DOHH2 (cell line): ENCODE results near the gene CAPN1.
"Not testable (repeated sequence)": the region's sequence is repeated elsewhere in the genome, so short reads cannot be mapped to it uniquely, and the experiment has no call there.

Source experiments
- H3F3A ChIP-seq: fragments of 200-600 bp; sonication (generic), shearing (Covaris generic); 2 replicates; pipeline ENCODE4 v1.6.0; 2016; ENCODE audit warnings: antibody characterized with exemption, mild to moderate bottlenecking; ENCODE audit not compliant: control insufficient read depth, insufficient read depth
- H3K27ac ChIP-seq: fragments of 200-600 bp; sonication (generic); 2 replicates; pipeline ENCODE4 v1.5.1; 2014; ENCODE audit warnings: low read depth, mild to moderate bottlenecking, low read length, moderate library complexity
- H3K27me3 ChIP-seq: fragments of 200-600 bp; sonication (generic); 2 replicates; pipeline ENCODE4 v1.6.1; 2014; ENCODE audit warnings: mild to moderate bottlenecking, low read length, mixed read lengths; ENCODE audit not compliant: control insufficient read depth
- H3K36me3 ChIP-seq: fragments of 200-600 bp; sonication (generic); 2 replicates; pipeline ENCODE4 v1.6.1; 2014; ENCODE audit warnings: mild to moderate bottlenecking, low read length, moderate library complexity, mixed read lengths; ENCODE audit not compliant: control insufficient read depth
- H3K4me1 ChIP-seq: fragments of 200-600 bp; sonication (generic); 2 replicates; pipeline ENCODE4 v1.6.1; 2014; ENCODE audit warnings: mild to moderate bottlenecking, low read length, mixed read lengths; ENCODE audit not compliant: control insufficient read depth
- H3K4me2 ChIP-seq: fragments of 200-600 bp; sonication (generic); 2 replicates; pipeline ENCODE4 v1.6.0; 2014; ENCODE audit warnings: mild to moderate bottlenecking, low read length, moderate library complexity
- H3K4me3 ChIP-seq: fragments of 200-600 bp; sonication (generic); 2 replicates; pipeline ENCODE4 v1.5.1; 2014; ENCODE audit warnings: mild to moderate bottlenecking, low read length, mixed read lengths
- H3K79me2 ChIP-seq: fragments of 200-600 bp; sonication (generic); 2 replicates; pipeline ENCODE4 v1.6.1; 2014; ENCODE audit warnings: mild to moderate bottlenecking, low read length, mixed read lengths; ENCODE audit not compliant: control insufficient read depth
- H3K9me2 ChIP-seq: fragments of 200-600 bp; sonication (generic); replicated peaks from 2 replicates; pipeline ENCODE4 v1.6.1; 2014; ENCODE audit warnings: mild to moderate bottlenecking, low read length, mixed read lengths; ENCODE audit not compliant: control insufficient read depth
- H3K9me3 ChIP-seq: fragments of 200-600 bp; sonication (generic); 2 replicates; pipeline ENCODE4 v1.6.1; 2014; ENCODE audit warnings: antibody characterized with exemption, low read length, mixed read lengths; ENCODE audit not compliant: control insufficient read depth, insufficient read depth
- H4K20me1 ChIP-seq: fragments of 200-600 bp; sonication (generic); 2 replicates; pipeline ENCODE4 v1.6.0; 2014; ENCODE audit warnings: low read depth, mild to moderate bottlenecking, antibody characterized with exemption, low read length, moderate library complexity; ENCODE audit not compliant: control insufficient read depth, insufficient read depth
- EZH2phosphoT487 ChIP-seq: fragments of 200-600 bp; sonication (generic); IDR thresholded peaks from 2 replicates; pipeline ENCODE4 v1.6.1; 2017; ENCODE audit warnings: borderline replicate concordance, mild to moderate bottlenecking, antibody characterized with exemption, low read length, moderate library complexity, mixed read lengths
- TF ChIP-seq, protein P1 (sequence below): fragments of 200-600 bp; sonication (generic); IDR thresholded peaks from one replicate; pipeline ENCODE4 v1.5.1; 2014; ENCODE audit warnings: antibody characterized with exemption, mild to moderate bottlenecking, low read depth, low read length; ENCODE audit not compliant: poor library complexity, severe bottlenecking

Gene CAPN1

DNA sequence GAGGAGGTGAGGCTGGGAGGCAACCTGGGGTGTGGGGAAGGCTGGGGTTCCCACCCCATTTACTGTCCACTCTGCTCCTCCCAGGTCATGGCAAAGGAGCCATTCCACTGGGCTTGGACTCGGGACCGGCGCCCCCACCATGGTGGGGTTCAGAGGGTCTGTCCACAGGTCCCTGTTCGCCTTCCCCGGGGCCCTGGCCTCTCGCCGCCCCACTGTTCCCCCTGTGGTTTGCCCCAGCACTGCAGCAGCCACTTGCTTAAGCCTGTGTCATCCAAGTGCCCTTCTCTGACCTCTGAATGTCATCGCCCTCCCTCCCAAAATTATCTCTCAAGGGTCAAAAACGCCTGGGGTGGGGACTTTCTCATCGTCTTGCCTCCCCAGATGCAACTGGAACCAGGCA, 9.1 kb upstream of the CAPN1 start:
- no peaks in the 10 kb centered on the region for H3K27me3 ChIP-seq
- TF ChIP-seq EZH2phosphoT487 = no peak
- TF ChIP-seq, protein P1, sequence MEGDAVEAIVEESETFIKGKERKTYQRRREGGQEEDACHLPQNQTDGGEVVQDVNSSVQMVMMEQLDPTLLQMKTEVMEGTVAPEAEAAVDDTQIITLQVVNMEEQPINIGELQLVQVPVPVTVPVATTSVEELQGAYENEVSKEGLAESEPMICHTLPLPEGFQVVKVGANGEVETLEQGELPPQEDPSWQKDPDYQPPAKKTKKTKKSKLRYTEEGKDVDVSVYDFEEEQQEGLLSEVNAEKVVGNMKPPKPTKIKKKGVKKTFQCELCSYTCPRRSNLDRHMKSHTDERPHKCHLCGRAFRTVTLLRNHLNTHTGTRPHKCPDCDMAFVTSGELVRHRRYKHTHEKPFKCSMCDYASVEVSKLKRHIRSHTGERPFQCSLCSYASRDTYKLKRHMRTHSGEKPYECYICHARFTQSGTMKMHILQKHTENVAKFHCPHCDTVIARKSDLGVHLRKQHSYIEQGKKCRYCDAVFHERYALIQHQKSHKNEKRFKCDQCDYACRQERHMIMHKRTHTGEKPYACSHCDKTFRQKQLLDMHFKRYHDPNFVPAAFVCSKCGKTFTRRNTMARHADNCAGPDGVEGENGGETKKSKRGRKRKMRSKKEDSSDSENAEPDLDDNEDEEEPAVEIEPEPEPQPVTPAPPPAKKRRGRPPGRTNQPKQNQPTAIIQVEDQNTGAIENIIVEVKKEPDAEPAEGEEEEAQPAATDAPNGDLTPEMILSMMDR = no peak
- no peaks in the 10 kb centered on the region for H3K79me2 ChIP-seq
- no peak overlapping the region for H3K4me3 ChIP-seq
- no peak overlapping the region for H3K4me2 ChIP-seq
- peaks cover 19% of the 10 kb centered on the region for H3K4me1 ChIP-seq
- H3K9me3 ChIP-seq = no peaks in the 10 kb centered on the region
- H4K20me1 ChIP-seq = no peaks in the 10 kb centered on the region
- no peaks in the 10 kb centered on the region for H3K36me3 ChIP-seq
- H3K27ac ChIP-seq = no peak overlapping the region
- peaks cover 2% of the 10 kb centered on the region for H3F3A ChIP-seq
- H3K9me2 ChIP-seq = no peaks in the 10 kb centered on the region

DNA sequence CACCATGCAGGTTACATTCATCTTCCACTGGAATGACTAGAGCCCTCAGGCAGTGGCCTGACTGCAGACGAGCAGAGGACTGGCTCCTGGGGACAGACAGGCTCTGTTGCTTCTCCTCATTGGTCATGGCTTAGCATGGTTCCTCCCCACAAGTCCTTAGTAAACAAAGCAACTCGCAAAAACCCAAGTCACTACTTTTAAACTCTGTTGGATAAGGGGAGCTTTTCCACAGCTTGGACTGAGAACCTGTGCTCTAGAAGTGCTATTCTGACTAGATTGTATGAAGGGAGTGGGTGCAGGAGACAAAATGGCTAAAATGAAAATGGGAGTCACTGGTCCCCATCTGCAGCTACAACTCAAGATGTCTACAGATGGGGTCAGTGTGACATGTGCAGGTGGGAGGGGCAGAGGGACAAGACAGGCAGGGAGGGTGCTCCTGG, 7.1 kb upstream of the CAPN1 start:
- H3K27ac ChIP-seq, H3F3A ChIP-seq, H4K20me1 ChIP-seq, H3K36me3 ChIP-seq, H3K4me3 ChIP-seq, H3K4me2 ChIP-seq, H3K27me3 ChIP-seq, H3K4me1 ChIP-seq, H3K79me2 ChIP-seq, H3K9me2 ChIP-seq, H3K9me3 ChIP-seq: not testable (repeated sequence)

DNA sequence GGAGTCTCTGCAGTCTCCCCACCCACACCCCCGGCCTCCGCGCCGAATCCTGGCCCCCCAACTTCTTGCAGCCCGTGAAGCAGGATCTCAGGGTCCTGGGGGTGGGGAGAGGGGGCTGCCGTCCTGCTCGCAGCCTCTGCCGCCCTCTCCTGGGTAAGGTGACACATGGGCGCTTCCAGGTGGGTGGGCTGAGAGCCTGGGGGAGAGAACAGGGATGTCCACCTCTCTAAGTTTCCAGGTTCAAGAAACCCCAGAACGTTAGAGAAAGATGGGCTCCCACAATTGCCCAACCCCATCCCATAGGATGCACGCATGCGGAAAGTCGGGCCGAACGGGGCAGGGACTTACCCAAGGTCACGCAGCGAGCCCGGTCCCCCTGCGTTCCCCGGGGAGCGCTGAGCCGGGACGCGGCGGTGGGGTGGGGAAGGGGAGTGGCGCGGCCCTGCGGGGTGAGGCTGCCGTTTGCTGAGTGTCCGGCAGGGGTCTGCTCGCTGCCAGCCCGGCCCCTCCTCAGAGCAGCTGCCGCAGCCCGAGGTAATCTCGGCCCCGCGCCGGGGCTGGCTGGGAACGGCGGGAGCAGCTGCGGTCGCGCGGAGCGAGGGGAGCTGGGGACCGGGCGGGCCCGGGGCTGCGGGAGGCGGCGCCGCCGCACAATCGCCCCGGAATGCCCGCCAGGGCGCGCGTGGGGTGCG, 705 bp upstream of the CAPN1 start:
- Histone ChIP-seq H3K9me2 (no peaks in the 10 kb centered on the region), H4K20me1 (no peaks in the 10 kb centered on the region), H3K27ac (peak overlapping the region; percentile 70)

More for the DNA sequence above, 705 bp upstream of the CAPN1 start:
- H3F3A ChIP-seq = peaks cover 9% of the 10 kb centered on the region
- no peaks in the 10 kb centered on the region for H3K27me3 ChIP-seq
- H3K79me2 ChIP-seq = peaks cover 30% of the 10 kb centered on the region
- no peaks in the 10 kb centered on the region for H3K9me3 ChIP-seq
- peak overlapping the region; percentile 83 for H3K4me2 ChIP-seq
- peaks cover 34% of the 10 kb centered on the region for H3K4me1 ChIP-seq
- peaks cover 34% of the 10 kb centered on the region for H3K36me3 ChIP-seq
- TF ChIP-seq EZH2phosphoT487 = no peak
- TF ChIP-seq, protein P1 = peak; percentile 91
- H3K4me3 ChIP-seq = peak overlapping the region; percentile 87
